Pons (tissue), 1 donor: ENCODE results near the gene CDH23.

Source experiments
- DNase-seq: peaks from one replicate; pipeline ENCODE4 v3.0.0-alpha.2; 2016; ENCODE audit warnings: low spot score

The CDH23 gene

DNA sequence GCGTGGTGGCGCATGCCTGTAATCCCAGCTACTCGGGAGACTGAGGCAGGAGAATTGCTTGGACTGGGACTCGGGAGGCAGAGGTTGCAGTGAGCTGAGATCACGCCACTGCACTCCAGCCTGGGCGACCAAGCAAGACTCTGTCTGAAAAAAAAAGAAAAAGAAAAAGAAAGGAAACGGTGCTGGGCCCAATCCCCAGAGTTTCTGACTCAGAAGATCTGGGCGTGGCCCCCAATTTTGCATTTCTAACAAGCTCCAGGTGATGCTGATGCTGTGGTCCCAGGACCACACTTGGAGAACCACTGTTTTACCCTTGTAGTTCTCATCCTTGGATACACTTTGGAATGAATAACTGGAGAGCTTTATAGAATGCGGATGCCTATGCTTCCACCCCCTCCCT, 243.9 kb downstream of the CDH23 start:
- no peak for DNase-seq

DNA sequence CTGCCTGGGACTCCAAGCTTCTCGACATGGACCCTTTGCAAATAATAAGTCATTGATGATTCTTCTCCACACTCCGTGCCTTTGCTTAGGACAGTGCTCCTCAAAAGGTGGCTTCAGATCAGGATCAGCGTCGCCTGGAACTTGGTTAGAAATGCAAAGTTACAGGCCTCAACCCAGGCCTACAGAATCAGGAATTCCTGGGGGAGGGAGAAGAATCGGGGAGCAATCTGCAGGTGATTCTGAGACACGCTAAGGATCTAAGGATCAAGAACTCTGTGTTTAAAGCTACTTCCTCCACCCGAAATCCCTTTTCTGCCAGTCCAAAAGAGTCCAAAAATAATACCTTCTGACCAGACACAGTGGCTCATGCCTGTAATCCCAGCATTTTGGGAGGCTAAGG, 244.7 kb downstream of the CDH23 start:
- no peak for DNase-seq

DNA sequence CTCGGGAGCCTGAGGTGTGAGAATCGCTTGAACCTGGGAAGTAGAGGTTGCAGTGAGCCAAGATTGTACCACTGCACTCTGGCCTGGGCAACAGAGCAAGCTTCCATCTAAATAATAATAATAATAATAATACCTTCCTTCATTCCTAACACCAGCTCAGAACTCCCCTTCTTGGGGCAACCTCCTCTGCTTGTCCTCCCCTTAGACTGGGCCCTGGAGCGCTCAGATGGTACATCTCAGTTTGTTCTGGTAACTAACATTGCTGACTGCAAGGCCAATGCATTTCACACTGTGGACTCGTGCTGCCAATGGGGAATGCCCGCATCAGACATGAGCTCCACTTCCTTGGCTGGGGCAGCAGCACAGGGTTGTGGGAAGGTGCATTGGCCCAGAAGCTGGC, 245.3 kb downstream of the CDH23 start:
- no peak for DNase-seq

DNA sequence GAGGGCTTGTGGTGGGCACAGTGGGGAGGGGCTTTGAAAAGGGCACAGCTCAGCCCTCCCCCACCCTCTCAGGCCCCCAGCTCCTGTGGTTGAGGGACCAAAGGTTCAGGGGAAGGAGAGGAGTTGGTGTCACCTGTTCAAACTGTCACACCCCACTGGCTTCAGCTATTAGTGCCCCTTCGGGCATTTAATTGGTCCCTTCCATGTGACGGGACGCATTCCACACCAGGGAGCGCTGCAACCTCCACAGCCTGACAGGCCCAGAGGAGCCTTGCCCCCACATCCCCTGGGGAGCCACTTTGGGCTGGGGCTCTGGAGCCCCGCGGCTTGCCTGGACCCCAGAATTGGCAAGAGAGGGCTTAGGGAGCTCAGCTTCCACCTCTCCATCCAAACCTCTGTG, 247.2 kb downstream of the CDH23 start:
- DNase-seq = no peak

DNA sequence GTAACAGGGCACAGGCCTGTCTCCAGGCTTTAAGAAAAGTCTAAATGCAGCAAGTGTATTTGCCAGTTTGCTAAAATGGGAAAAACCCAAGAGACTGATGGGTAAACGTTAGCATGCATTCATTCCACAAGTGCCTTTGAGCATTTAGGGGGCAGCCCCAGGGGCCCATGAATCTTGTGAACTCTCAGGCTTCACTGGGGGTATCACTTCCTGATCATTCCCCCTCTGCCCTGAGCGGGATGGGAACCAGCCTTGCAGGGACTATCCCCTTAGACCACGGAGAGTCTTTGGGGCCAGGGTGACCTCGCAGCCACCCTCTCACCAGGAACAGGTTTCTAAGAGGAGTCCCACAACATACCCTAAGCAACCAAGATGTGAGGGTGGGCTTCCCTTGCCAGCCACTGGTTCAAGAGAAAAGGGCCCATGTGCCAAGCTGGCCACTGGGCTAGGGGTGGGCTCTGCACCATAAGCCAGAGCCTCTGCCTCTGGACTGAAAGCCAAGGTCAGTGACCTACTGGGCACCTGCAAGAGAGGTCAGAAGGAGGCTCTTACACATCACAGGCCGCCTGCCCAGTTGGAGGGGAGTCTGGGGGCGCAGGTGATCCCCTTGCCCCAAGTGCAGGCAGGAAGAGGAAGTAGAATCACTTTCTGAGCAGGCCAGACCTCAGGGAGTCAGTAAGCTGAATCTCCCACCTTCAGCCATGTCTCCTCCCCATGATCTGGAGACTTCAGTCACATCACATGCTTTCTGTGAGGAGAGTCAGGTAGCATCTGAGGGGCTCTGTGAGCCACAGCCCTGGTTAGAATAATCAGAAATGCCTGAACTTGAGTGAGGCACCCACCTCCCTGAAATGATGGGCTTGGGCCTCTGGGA, 247.8 kb downstream of the CDH23 start:
- no peak for DNase-seq

DNA sequence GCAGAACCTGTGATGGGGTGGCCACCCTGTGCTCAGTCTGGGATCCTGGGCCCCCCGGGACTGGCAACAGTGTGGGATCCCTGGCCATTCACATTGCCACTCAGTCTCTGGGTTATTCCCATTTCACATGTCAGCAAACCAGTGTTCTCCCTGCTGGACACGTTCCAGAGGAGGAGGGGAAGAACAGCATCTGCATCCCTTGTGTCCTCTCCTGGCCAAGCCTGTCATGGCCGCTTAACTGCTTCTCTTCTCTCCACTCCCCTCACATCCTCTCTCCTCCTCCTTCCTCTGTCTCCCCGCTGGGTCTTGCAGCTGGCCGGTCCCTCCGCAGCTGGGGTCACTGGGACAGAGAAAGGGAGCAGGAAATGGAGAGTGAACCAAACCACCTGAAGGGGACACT, 248.5 kb downstream of the CDH23 start:
- DNase-seq = no peak

DNA sequence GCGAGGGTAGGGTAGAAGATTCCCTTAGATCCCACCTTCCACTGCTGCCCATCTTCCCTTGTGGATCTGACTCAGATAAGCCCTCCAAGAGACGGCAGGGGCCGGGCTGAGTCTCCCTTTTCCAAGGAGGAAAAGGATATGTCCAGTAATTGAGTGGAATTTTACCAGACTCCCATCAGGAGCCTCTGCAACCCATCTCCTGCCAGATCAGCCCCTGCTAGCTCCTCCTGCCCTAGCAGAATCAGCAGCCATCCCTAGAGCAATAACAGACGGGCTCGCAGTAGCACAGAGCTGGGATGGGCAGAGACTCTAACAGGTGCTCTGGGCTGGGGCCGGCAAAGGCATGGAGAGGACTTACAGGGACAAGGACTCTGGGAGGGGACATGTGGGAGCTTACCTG, 249.3 kb downstream of the CDH23 start:
- no peak for DNase-seq

DNA sequence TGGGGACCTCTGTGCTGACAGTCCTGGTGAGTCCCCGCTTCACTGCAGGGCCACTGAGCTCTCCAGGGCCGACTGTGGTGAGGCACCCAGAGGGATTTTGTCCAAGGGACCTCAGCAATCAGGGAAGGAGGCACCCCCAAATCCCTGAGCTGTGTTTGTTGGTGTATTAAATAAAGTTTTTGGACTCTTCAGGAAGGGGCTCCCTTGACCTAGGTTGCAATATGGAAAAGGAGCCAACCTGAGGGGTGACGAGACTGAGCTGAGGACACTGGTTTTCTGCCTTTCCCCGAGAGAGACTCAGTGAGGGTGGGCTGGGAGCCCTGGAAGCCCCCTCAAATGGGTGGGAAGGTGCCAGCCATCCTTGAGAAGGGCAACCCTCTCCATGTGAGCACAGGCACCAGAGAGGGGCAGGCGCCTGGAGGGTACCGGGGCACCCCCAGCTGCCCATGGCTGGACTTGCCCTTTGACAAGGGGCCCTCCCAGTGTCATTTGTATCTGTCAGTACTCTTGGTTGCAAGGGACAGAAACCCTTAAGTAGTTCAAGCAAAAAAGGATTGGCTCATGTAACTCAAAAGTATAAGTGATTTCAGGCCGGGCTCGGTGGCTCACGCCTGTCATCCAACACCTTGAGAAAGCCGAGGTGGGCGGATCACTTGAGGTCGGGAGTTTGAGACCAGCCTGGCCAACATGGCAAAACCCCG, 250.0 kb downstream of the CDH23 start:
- DNase-seq = no peak

DNA sequence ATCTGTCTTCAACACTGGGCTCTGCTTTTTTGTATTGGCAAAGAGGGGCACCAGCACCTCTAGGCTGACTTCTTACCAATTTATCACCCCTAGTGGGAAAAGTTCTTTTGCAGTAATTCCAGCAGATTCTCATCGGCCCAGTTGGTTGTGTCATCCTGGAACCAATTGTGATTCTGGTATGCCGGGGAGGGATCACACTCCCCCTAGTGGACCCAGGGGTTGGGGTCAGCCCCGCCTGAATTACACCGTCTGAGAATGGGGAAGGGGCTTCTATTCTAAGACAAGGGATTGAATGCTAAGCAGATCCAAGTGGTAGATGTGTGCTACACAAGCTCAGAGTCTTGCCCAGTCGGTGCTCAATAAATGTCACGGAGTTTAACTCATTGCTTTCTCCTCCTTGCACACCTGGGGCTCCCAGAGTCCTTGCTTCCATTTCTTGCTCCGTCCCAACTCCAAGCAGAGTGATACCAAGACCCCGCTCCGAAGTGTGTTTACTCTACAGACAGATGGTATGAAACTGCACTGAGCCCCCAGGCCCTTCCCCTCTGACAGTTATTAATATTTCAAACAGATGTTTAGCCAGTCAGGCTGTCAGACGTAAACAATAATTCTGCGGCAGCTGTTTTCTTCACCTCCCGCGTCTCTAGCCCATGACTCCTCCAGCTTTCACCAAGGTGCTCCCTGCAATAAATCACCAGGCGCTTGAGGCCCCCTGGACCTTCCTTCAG, 251.0 kb downstream of the CDH23 start:
- DNase-seq = no peak

DNA sequence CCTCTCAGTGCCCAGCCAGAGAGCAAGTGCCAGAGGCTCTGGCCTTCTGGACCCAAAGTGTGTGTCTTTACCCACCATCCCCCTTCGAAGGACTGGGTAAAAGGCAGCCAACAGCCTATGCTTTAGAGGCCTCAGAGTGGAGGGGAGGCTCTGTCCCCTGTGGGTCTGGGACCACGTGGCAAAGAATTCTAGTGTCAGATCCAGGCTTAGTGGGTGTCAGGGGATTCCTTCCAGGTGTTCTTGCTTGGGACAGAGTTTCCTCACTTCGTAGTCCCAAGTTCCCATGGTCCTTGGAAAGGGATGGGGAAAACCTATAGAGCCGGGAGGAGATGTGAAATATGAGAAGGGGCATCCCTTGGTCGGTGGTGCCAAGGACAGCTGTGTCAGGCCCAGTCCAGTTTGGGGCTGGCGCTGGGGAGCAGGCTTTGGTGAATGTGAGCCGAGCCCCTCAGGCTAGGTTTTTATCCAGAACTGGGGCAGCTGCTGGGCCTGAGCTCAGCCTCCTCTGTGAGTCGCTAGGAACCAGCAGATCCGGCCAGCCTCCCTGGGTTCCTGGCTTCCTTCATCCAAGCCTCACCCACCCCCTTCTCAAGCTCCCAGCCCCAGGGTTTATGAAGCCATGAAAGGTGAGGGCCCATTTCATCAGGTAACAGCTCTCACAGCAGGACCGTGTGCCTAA, 251.7 kb downstream of the CDH23 start:
- no peak for DNase-seq

DNA sequence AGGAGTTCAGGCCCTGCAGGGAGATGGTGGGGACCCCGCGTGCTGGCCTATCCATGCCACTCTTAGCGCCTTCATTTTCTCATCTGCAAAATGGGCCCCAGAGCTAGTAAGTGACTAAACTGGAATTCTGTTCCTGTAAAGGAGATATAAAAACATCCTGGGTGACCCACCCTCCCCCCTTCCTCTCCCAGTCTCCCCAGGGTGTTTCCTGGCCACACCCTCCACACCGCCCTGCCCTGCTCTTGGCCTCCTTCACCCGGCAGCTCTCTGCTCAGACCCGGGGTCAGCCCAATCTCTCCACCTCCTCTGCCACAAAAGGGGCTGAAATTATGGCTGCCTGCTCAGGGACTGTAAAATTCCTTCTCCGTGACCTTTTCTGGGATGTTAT, 252.2 kb downstream of the CDH23 start:
- DNase-seq = no peak

DNA sequence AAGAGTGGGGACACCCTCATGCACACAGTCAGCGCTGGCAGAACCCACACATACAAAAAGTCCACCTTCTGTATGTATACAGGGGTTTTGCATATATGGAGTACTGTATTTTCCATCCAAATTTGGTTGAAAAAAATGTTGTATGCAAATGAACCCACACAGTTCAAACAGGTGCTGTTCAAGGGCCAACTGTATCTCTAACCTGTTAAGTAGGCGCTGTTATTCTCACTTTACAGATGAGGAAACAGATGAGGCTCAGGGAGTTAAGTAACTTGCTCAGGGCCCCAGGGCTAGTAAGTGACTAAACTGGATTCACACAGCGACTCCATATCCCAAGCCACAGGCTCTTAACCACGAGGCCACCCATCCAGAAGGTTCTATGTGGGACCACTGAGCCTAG, 252.9 kb downstream of the CDH23 start:
- no peak for DNase-seq

DNA sequence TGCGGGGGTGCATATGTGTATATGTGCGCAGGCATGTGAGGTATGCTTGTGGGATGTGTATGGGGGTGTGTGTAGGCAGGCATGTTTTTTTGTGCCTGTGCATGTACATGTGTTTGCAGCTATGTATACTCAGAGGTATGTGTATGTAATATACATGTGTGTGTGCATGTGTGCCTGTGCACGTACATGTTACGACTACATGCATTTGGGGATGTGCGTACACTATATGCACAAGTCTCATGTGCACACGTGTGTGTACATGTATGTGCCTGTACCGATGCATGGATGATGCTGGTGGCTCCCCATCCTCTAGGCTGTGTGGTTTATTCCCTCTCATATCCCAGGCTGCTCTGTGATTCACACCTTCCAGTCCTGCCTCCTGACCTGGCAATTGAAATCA, 253.7 kb downstream of the CDH23 start:
- DNase-seq = no peak

DNA sequence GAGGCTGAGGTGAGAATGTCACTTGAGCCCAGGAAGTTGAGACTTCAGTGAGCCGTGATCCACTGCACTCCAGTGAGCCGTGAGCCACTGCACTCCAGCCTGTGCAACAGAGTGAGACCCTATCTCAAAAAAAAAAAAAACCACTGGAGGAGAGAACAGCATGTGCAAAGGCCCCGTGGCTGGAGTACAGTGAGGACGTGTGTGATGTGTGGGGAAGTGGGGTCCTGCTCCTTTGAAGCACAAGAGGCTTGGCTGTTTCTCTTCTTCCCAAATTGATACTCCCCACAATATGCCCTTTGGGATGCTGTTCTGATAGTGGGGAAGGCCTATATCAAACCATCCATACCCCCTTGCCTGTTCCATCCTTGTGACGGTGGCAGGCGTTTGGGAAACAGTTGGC, 254.7 kb downstream of the CDH23 start:
- DNase-seq = no peak

DNA sequence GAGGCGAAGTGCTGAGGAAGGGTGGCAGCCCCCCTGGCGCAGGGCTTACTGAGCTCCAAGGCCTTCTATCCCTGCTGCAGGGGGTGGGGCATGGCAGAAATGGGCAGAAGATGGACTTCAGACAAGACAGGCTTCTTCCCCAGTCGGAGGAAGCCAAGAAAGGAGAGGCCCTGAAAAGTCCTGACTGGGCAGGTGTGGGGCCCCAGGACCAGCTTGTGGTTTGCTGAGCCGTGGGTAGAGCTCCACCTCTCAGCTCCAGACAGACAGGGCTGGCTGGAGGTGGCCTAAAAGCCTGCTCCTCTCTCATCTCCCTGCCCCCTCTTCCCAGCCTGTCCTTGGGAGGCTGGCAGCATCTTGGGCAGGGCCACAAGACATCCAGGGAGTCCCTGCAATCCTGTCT, 255.2 kb downstream of the CDH23 start:
- no peak for DNase-seq

DNA sequence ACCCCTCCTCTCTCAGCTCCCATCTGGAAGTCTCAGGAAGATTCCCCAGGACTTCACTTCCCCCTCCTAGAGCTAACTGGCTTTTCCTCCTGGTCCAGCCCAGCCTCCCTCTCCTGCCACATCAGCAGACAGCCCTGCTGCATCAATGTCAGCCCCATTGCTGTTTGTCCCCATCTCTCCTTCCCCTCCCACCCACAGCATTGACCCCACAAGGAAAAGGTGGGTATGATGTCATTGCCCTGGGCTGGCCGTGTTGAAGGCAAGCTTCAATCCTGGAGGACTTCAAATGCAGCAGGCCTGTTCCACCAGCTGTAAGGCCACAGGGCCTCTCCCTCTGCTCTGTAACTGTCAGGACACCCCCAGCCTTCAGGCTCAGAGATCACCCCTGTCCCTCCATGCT, 256.3 kb downstream of the CDH23 start:
- DNase-seq = no peak

DNA sequence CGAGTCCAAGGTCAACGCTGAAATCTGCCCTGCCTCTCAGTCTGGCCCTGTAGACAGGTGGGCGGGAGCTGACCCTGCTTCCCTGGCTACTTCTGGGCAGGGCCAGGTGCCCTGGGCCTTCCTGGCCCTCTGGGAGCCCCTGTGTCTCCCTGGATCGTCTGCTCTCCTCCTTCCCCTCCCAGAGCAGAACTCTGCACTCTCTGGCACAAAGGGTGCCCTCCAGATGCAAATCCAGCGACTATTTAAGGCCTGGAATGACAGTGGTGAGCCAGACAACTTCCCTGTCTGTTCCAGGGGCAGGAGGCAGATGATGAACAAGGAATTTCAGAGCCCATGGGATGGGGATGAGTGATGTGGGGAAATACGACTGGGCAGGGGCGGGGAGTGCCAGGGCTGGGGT, 259.5 kb downstream of the CDH23 start:
- DNase-seq = no peak

DNA sequence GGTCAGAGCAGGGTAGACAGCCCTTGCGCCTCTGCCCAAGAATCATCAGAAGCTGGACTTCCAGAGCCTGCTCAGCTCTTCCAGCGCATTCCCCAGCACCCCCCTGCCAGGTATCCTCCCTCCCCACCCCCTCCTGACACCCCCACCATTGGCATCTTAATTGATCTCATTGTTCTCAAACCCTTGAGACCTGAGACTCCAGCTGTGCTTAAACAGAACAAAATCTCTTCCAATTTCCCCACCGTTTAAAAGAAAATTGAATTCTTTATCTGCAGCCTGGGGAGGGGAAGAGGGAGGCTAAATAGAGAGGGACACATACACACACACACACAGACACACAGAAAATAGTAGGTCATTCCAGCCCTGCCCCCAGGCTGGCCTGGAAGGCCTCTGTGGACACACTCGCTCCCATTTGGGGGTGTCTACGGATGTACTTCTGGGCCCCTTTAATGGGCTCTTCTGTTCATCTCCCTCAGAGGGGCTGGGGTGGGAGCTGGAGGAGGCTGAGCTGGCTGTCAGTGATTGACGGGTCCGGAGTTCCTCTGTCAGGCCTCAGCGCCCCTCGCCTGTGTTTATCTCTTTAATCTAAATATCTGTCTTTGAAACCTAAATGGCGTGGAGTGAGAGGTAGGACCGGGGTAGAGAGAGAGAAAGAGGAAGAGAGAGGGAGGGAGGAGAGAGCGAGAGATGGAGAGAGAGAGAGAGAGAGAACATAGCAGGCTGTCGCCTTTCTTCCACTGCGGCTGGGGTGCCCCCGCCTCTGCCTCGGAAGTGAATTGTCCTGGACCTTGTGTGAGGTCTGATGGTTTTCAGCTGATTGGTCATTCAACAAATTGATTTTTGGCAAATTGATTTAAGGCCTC, 261.1 kb downstream of the CDH23 start:
- DNase-seq = no peak

DNA sequence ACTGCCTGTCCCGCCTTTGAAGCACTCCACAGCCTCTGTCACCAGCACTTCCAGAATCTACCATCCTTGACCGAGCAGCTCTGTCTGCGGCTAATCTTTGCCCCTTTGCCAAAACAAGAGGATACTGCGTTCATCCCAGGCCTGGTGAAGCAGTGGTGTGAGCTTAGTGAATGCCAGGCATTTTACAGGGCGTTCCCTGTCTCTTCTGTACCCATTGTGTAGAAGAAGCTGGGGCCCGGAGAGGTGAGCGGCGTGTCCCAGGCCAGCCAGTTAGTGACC, 261.7 kb downstream of the CDH23 start:
- no peak for DNase-seq

DNA sequence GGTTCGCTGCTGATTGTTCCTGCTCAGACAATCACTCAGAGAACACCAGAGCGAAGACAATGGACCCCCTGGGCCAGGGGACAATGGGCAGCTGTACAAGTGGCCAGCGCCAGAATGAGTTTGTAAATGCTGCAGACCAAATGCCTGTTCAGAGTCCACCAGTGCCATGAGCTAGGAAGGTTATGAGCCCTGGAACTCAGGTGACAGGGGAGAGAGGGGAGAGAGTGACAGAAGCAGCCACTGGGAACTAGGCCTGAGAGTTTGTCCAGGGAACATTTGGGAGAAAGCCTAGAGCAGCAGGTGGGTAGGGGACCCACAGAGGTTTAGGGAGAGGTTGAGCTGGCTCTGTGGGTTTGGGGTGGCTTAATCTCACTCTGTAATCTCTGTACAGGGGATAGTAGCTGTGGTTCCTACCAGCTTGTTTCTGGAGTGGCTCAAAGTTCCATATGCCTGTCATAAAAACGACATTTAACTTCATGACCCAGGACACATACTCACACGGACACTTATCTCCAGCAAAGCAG, 262.5 kb downstream of the CDH23 start:
- no peak for DNase-seq

DNA sequence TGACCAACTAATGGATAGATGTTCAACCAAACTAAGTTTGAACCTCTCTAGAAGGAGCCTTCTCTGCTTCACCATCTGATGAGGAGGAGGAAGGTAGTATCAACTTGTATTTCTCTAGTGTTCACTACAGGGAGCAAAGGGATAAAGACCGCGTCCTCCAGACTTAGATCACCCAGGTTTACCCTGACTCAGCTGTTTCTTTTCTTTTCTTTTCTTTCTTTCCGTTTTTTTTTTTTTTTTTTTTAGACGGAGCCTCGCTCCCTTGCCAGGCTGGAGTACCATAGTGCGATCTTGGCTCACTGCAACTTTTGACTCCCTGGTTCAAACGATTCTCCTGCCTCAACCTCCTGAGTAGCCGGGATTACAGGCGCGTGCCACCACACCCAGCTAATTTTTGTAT, 263.0 kb downstream of the CDH23 start:
- DNase-seq = no peak

DNA sequence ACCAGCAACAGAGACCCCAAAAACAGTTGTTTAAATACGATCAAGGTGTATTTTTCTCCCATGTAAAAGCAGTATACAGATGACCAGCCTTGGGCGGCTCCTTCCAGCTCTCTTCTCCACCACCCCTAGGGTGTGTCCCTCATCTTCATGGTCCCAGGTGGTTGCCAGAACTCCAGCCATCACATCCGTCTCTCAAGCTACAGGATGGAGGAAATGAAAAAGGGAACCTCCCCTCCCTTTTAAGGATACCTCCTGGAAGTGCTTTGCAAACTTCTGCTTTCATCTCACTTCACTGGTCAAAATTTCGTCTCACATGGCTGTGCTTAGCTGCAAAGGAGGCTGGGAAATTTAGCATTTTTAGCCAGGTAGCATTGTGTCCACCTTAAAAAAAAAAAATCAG, 263.6 kb downstream of the CDH23 start:
- DNase-seq = no peak
